HG02610 (cell line): ENCODE results near the gene MSN.
A peak's percentile ranks its signal among the peaks of the same experiment; 100 is the strongest.

ENCODE experiments used
- ATAC-seq: cut with Tn5 transposase; IDR thresholded peaks from one replicate; pipeline ENCODE4 v1.9.1; 2021; ENCODE audit warnings: mild to moderate bottlenecking, moderate library complexity; ENCODE audit not compliant: unreplicated experiment

The MSN gene

GRCh38 chrX:65783746-65784145 is 116.3 kb downstream of the MSN start:
- peak; percentile 60 for ATAC-seq
